Measurements from ENCODE around the gene ATG10.

- TF ChIP-seq CTCF (conservative IDR thresholded peaks at IDR 0.05; ENCODE audit: low read depth, low read length) (no peak), EZH2 (IDR thresholded peaks at IDR 0.05; ENCODE audit: low read length, unreplicated experiment) (no peak), EZH2phosphoT487 (IDR thresholded peaks at IDR 0.05; ENCODE audit: borderline replicate concordance, low read length) (no peak)
Observed at GRCh38 chr5:82164176-82164976, 192.6 kb downstream of the ATG10 start.
